ENCODE measurements around the gene MIGA1.
"Not testable (repeated sequence)": the region's sequence is repeated elsewhere in the genome, so short reads cannot be mapped to it uniquely, and the experiment has no call there.

DNA sequence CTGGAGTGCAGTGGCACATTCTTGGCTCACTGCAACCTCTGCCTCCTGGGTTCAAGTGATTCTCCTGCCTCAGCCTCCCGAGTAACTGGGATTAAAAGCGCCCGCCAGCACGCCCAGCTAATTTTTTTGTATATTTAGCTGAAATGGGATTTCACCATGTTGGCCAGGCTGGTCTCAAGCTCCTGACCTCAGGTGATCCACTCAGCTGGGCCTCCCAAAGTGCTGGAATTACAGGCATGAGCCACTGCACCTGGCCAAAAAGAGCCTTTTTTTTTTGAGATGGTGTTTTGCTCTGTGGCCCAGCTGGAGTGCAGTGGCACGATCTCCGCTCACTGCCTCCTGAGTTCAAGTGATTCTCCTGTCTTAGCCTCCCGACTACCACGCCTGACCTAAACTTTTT lies 47.4 kb downstream of the MIGA1 start:
- not testable (repeated sequence) for TF ChIP-seq POLR2AphosphoS5 (IDR thresholded peaks at IDR 0.05; ENCODE audit: low read depth, low read length)
- TF ChIP-seq, protein P1, sequence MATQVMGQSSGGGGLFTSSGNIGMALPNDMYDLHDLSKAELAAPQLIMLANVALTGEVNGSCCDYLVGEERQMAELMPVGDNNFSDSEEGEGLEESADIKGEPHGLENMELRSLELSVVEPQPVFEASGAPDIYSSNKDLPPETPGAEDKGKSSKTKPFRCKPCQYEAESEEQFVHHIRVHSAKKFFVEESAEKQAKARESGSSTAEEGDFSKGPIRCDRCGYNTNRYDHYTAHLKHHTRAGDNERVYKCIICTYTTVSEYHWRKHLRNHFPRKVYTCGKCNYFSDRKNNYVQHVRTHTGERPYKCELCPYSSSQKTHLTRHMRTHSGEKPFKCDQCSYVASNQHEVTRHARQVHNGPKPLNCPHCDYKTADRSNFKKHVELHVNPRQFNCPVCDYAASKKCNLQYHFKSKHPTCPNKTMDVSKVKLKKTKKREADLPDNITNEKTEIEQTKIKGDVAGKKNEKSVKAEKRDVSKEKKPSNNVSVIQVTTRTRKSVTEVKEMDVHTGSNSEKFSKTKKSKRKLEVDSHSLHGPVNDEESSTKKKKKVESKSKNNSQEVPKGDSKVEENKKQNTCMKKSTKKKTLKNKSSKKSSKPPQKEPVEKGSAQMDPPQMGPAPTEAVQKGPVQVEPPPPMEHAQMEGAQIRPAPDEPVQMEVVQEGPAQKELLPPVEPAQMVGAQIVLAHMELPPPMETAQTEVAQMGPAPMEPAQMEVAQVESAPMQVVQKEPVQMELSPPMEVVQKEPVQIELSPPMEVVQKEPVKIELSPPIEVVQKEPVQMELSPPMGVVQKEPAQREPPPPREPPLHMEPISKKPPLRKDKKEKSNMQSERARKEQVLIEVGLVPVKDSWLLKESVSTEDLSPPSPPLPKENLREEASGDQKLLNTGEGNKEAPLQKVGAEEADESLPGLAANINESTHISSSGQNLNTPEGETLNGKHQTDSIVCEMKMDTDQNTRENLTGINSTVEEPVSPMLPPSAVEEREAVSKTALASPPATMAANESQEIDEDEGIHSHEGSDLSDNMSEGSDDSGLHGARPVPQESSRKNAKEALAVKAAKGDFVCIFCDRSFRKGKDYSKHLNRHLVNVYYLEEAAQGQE (IDR thresholded peaks at IDR 0.05; ENCODE audit: insufficient read depth in 1 of 2, low read depth in 2 of 2, low read length in 1 of 2), result not testable (repeated sequence)

Data from Panc1 (cell line).